Transverse colon (tissue), 4 donors: ENCODE results near the gene EIF4EBP3.
A peak's percentile ranks its signal among the peaks of the same experiment; 100 is the strongest.

Source experiments
- EP300 ChIP-seq: sonication (generic); formaldehyde crosslinking; IDR thresholded peaks from one replicate; pipeline ENCODE4 v1.6.1; 2017; ENCODE audit warnings: antibody characterized with exemption, low read depth
- POLR2A ChIP-seq: fragments of 450-650 bp; IDR thresholded peaks from one replicate; pipeline ENCODE4 v1.6.1; 2016; ENCODE audit warnings: antibody characterized with exemption, mild to moderate bottlenecking, moderate library complexity
- POLR2AphosphoS5 ChIP-seq, 3 donors: sonication (generic); formaldehyde crosslinking; IDR thresholded peaks; one replicate each; pipeline ENCODE4 v1.6.1; 2016; ENCODE audit warnings: antibody characterized with exemption in 3 of 3
- TF ChIP-seq, protein P1 (sequence below), 5 experiments: fragments of 200-600 bp in 3 of 5; fragments of 450-650 bp in 2 of 5; sonication (generic) in 3 of 5; IDR thresholded peaks; 1 replicate in 2 of 5; 2 replicates in 3 of 5; pipeline ENCODE4 v1.5.1; 2016 to 2017; ENCODE audit warnings: antibody characterized with exemption in 5 of 5, inconsistent platforms in 3 of 5, mild to moderate bottlenecking in 2 of 5, moderate library complexity in 1 of 5

DNA sequence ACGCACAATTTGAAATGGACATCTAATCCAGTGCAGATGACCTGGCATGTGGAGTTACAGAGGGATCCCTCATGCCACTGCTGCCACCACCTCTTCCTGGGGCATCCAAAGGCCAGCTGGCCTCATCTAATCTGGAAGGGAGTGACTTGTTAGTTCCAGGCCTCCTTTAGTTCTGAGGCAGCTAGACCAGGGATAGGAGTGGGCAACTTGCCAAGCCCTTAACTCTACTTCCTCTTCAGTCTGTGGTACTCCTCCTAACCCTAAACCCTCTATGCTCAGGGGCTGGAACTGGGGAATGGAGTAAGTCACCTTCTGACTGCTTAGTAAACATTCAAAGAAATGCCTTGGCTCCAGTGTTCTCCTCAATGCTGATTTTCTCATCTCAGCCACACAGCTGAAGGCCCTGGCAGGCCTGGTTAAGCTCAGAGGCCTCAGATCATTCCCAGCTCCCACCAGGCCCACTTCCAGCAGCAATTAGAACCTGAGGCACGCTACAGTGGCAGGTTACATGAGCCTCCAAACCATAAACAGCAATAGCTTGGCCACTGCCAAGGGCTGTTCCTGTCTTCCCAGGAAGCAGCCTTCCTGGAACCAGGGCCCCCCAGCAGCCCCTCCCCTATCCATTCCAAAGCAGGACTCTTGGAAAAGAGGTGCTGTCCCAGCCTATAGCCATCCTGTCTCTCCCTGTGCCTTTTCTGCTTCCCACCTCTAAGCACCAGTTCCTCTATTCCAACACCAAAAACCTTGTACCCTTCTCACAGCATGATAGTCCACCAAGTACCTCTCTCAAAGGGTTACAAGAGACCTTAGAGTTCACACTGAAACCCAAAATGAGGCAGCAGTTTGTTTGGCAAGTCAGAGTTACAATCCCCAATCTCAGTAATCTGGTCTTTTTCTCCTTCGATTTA lies 2.0 kb downstream of the EIF4EBP3 start:
- TF ChIP-seq, protein P1, sequence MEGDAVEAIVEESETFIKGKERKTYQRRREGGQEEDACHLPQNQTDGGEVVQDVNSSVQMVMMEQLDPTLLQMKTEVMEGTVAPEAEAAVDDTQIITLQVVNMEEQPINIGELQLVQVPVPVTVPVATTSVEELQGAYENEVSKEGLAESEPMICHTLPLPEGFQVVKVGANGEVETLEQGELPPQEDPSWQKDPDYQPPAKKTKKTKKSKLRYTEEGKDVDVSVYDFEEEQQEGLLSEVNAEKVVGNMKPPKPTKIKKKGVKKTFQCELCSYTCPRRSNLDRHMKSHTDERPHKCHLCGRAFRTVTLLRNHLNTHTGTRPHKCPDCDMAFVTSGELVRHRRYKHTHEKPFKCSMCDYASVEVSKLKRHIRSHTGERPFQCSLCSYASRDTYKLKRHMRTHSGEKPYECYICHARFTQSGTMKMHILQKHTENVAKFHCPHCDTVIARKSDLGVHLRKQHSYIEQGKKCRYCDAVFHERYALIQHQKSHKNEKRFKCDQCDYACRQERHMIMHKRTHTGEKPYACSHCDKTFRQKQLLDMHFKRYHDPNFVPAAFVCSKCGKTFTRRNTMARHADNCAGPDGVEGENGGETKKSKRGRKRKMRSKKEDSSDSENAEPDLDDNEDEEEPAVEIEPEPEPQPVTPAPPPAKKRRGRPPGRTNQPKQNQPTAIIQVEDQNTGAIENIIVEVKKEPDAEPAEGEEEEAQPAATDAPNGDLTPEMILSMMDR (IDR thresholded peaks at IDR 0.05): no peak
- peak; percentile 66 to 86 (median 72) for TF ChIP-seq POLR2AphosphoS5 (IDR thresholded peaks at IDR 0.05)
- peak; percentile 36 for TF ChIP-seq POLR2A
- no peak for TF ChIP-seq EP300
